ENCODE data around the gene GAS7.

DNA sequence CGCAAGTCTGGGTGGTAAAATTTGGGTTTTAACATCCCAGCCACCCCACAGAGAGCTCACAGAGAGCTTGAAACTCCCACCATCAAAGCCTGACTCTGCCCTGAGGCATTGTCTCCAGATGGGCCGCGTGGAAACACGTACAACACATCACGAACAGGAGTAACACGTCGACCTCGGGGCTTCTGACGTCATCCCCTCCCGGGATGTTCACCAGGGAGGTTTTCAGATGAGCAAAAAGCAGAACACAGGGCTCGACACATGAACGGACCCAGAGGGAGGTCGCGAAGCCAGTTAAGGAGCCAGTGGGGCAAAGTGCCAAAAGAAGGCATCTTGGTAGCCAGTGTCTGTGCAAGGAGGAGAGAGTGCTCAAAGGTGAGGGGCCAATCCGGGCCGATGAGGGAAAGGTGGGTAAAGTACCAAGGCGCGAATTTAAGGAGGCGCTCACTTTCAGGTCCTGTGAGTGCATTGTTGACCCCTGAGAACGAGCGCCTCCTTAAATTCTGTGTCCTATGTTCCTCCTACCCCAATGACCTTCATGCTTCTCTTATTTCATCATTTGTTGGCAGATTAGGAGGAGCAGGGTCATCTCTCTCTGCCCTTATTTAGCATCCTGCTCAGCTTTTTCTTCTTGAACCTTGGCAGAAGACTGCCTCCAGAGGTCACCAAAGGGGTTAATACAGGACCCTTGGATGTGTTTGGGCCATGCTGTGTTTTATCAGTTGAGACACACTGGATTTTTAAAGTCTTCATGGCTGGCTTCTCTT, 298.9 kb downstream of the GAS7 start:
- no peak for TF ChIP-seq POLR2A (IDR thresholded peaks at IDR 0.05)
- no peak for TF ChIP-seq POLR2AphosphoS5 (IDR thresholded peaks at IDR 0.05)
- TF ChIP-seq, protein P1, sequence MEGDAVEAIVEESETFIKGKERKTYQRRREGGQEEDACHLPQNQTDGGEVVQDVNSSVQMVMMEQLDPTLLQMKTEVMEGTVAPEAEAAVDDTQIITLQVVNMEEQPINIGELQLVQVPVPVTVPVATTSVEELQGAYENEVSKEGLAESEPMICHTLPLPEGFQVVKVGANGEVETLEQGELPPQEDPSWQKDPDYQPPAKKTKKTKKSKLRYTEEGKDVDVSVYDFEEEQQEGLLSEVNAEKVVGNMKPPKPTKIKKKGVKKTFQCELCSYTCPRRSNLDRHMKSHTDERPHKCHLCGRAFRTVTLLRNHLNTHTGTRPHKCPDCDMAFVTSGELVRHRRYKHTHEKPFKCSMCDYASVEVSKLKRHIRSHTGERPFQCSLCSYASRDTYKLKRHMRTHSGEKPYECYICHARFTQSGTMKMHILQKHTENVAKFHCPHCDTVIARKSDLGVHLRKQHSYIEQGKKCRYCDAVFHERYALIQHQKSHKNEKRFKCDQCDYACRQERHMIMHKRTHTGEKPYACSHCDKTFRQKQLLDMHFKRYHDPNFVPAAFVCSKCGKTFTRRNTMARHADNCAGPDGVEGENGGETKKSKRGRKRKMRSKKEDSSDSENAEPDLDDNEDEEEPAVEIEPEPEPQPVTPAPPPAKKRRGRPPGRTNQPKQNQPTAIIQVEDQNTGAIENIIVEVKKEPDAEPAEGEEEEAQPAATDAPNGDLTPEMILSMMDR (IDR thresholded peaks at IDR 0.05) = no peak
- no peak for TF ChIP-seq EP300 (IDR thresholded peaks at IDR 0.05)

Measured in gastroesophageal sphincter (tissue), 3 donors.